HK-2 (cell line): ENCODE results near the gene MADCAM1.
"Not testable (repeated sequence)": the region's sequence is repeated elsewhere in the genome, so short reads cannot be mapped to it uniquely, and the experiment has no call there.

Source experiments
- DNase-seq: peaks from one replicate; pipeline ENCODE4 v3.0.0-alpha.2; 2018; ENCODE audit not compliant: unreplicated experiment

MADCAM1 gene

GRCh38 chr19:465056-465816 lies 31.1 kb upstream of the MADCAM1 start:
- no peak for DNase-seq

DNA sequence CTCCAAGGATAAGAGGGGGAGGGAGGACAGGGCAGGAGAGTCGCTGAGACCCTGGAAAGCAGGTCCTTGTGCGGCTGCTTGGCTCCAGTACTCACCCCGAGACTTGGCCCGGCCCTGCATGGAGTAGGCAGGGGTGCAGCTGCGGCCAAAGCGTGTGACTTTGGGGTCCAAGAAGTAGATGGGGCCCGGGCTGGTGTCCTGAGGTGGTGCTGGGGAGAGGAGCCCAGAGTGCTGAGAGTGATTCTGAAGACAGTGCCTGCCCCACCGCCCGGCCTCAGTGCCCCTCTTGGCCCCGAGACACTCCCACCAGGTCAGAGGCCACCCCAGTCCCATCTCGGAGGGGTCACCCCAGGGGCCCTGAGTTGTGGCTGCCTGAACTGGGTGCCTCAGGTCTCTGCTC lies 28.7 kb upstream of the MADCAM1 start:
- DNase-seq: no peak

- DNase-seq: no peak
These were observed 27.6 kb upstream of the MADCAM1 start for GRCh38 chr19:468587-469256.

GRCh38 chr19:469833-470232 lies 26.5 kb upstream of the MADCAM1 start:
- DNase-seq: no peak

DNA sequence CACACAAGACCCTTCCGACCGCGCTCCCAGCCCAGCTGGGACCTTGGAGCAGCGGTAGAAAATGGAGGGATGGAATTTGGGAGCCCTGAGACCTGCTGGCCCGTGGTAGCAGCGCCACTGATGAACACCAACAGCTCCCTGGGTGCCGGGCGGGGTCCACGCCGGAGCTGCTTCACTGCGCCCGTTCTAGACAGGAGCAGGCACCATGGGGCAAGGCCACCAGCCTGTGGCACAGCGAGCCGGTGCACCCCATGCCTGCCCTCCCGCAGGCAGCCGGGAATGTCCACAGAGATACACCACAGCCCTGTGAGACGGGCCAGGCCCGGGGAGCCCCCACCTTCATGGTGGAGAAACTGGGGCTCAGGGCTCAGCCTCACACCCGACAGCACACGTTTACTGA lies 25.6 kb upstream of the MADCAM1 start:
- no peak for DNase-seq

GRCh38 chr19:472005-472858 lies 24.1 kb upstream of the MADCAM1 start:
- DNase-seq: peak; percentile 37

DNA sequence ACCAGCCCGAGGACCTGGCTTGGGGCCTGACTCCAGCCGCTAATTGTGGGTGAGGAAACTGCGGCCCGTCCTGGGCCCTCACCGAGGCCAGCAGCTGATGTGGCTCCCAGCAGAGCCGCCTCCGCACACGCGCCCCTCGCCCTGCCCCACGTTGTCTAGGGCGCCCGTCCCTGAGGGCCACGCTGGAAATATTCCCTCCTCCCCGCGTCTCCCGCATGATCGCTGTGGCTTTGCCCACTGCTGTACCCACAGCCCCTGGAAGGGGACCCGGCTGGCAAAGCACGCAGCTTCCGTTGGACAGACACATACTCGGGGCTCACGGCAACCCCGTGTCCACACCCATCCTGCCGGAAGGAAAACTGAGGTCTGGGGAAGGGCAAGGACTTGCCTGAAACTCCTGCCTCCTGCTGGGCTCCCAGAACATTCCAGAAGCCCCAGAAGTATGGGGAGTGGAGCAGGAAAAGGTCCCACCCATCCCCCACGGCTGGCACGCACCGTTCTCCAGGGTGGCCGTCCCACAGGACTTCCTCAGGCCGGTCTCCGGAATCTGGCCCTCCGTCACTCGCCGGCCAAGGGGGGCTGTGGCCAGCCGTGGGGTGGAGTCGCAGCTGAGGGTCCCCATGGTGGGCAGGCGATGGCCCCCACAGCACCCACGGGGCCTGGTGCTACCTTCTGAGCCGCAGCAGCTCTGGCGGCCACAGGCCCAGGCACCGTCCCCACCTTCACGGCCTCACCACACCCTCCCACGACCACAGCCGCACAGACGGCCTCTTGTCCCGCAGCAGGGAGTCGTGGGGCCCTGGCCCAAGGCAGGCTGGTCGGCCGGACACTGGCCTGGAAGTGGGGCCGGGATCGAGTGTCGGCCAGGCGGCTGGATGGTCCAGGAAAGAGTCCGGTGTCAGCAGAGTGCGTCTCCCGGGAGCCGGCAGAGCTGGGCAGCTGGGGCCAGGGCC lies 21.9 kb upstream of the MADCAM1 start:
- no peak for DNase-seq

DNA sequence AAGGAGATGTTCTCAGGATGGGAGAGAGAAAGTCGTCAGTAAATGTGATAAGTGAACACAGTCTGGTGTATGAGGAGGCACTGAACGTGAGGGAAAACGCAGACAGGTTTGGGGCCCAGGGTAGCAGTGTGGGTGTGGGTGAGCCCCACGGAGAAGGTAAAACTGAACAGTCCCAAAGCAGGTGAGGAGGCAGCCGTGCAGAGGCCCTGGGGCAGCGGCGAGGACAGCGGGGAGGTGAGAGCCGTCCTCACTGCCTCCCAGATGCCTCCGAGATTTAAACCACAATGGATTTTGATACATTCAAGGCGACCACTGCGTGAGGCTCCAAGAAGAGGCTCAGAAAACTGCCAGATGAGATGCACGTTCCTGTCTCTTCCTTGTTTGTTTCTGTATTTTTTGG lies 20.9 kb upstream of the MADCAM1 start:
- DNase-seq: no peak

GRCh38 chr19:478236-478903 lies 17.9 kb upstream of the MADCAM1 start:
- no peak for DNase-seq

DNA sequence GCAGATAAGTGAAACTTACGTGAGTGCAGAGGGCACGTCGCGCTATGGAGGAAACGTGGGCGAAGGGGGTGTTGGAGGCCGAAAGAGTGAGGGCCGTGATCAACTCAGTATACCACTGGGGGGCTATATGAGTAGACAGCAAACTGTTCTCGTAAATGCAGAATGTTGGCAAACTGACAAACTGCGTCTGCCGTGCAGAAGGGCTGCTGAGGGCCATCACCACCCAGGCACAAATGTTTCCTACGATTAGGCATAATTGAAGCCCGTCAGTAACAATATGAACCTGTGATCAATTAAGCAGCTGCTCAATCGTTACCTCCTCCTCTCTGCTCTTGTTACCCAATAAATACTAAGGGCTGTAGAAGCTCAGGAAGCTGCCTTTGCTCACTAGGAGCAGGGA lies 17.3 kb upstream of the MADCAM1 start:
- no peak for DNase-seq

DNA sequence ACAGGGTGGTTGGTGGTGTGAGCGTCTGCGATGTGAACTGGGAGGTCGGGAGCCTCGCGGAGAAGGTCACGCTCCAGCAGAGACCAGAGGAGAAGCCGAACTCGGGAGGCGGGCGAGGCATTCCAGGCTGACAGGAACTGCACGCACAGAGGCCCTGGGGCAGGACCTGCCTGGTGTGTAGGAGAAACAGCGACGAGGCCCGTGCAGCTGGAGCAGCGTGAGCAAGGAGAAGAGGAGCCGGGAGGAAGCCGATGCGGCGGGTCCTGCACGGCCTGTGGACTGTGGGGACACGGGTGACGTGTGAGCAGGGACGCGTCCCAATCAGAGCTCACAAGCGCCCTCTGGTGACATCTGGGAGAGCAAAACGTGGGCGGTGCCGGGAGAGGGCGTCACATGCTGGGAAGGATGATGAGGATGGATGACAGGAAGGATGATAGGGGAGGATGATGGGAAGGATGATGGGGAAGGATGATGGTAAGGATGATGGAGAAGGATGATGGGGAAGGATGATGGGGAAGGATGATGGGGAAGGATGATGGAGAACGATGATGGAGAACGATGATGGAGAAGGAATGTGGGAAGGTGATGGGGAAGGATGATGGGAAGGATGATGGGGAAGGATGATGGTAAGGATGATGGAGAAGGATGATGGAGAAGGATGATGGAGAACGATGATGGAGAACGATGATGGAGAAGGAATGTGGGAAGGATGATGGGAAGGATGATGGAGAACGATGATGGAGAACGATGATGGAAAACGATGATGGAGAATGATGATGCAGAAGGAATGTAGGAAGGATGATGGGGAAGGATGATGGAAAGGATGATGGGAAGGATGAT lies 16.1 kb upstream of the MADCAM1 start:
- DNase-seq: peak; percentile 84

GRCh38 chr19:481100-481499 lies 15.2 kb upstream of the MADCAM1 start:
- not testable (repeated sequence) for DNase-seq

- no peak for DNase-seq
These were observed 13.9 kb upstream of the MADCAM1 start for GRCh38 chr19:482186-483041.

DNA sequence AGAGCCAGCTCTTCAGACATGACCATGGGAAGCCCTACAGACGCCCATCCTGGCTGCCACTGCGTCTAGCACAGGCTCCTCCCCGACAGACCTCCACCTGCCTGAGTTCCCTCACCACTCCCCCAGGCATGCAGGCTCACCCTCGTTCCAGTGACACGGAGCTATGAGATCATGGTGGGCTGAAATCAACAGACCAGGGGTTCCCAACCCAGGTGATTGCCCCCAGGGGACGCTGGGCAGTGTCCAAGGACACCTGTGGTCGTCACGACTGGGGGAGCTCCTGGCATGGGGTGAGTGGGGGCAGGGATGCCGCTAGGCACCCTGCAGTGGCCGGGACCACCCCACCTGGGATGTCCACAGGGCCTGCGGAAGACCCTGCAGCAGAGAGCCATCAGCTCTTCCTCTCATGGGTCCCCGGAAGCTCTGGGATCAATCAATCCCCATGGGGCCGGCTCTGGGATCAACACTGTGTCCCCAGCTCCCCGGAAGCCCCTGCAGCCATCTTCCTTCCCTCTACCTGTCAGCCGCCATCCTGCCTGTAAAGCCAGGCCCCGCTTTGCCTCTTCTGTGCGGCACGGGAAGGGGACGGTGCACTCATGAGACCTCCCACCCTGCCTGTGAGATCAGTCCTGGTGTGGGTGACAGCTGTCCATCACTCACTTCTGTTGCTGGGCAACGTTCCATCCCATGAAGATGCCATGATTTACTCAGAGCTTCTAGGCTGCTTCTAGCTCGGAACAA lies 12.8 kb upstream of the MADCAM1 start:
- DNase-seq: no peak

DNA sequence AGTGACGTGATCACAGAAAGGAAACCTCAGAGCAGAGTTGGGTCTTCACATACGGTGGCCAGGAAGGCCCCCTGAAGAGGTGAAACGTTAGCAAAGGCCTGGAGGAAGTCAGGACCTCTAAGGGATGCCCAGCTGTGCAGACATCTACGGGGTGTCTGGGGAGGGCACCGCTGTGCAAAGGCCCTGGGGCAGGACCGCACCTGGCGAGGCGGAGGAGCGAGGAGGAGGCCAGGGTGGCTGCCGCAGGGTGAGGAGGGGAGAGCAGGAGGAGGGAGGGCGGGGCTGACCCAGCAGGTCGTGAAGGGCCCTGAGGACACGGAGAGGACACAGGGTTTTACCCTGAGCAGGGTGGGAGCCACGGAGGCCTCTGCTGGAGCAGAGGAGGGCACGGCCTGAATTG lies 11.8 kb upstream of the MADCAM1 start:
- no peak for DNase-seq

DNA sequence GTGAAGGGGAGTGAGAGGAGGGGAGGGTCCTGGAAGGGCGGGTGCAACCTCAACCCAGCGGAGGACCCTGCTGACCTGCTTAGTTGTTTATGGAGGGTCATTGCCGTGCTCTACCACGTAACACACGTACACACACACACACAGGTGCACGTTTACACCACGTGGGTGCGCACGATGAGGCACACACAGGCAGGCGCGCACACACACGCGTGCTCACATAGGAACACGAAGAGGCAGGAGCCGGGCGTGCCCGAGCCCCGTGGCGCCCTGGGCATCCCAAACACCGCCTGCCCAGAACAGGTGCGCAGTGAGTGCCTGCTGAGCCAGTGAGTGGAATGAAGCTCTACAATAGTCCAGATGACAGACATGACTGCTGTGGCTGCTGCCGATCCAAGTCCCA lies 11.2 kb upstream of the MADCAM1 start:
- DNase-seq: no peak

DNA sequence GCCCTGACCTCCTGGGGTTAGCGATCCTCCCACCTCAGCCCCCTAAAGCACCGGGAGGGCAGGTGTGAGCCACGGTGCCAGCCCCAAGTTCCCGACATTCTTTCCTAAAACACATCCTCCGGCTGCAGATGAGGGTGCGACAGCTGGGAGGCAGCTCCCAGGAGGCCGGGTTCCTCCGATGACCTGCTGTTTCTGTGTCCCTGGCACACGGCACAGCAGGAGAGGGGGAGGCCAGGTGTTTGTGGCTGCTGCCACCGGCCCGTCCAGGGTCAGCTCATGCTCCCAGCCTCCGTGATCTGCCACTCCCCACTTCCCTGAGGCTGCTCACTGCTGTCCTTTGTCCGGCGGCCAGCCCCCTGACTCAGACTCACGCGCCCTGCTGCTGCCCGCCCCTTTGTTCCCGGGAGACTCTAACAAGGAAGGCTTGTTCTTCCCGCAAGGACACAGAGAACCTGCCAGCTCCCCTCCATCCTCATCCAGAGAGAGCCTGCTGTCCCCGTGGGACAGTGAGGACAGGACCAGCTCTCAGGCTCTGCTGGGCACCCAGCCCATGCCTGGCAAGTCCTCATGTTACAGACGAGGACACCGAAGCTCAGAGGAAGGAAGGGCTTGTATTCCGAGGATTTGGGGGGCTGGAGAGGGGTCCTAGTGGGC lies 10.6 kb upstream of the MADCAM1 start:
- DNase-seq: no peak
